HG03571 (cell line): ENCODE data around the gene BTLA.
"Not testable (repeated sequence)": the region's sequence is repeated elsewhere in the genome, so short reads cannot be mapped to it uniquely, and the experiment has no call there.

Experiments
- ATAC-seq: cut with Tn5 transposase; IDR thresholded peaks from one replicate; pipeline ENCODE4 v1.9.1; 2021; ENCODE audit not compliant: unreplicated experiment

BTLA gene

GRCh38 chr3:112492124-112492523, 7.1 kb downstream of the BTLA start:
- no peak for ATAC-seq

DNA sequence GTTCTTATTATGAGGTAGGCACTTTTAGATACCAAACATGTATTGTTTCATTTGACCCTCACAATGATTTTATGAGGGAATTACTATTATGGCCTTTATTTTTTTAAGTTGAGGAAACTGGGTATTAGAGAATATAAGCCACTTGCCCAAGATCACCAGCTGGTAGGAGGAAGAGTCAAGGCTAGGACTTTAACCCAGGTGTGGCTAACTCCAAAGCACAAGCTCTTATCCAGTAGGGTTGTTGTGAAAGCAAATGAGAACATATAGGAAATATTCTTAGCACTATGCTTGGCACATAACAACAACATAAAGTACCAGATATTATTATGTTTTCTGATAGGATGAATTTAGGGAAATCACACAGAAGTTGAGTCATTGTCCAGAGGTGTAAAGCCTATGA, 7.9 kb downstream of the BTLA start:
- no peak for ATAC-seq

- peak; percentile 54 for ATAC-seq
These were observed 9.4 kb downstream of the BTLA start for GRCh38 chr3:112489674-112490479.

DNA sequence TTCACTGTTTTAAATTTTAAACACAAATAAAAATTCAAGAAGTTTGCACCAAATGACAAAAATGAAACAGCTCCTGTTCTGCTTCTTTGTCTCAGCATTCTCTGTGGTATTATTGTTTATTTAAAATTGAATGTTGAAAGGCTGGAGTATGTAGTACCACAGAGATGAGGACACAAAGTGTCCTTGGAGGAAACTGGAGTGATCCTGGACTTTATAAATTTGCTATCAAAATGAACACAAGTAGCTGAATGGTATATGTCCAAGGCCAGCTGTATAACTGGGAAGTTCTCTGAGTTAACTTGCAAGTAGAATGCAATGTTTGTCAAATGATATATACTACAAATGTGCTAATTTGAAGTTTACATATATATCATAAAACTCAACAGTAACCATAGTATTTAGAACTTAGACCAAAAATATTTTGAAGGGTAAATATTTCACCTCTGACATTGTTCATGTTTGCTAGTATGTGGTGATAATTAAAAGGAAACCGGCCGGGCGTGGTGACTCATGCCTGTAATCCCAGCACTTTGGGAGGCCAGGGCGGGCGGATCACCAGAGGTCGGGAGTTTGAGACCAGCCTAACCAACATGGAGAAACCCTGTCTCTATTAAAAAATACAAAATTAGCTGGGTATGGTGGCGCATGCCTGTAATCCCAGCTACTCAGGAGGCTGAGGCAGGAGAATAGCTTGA, 12.3 kb downstream of the BTLA start:
- ATAC-seq: no peak

DNA sequence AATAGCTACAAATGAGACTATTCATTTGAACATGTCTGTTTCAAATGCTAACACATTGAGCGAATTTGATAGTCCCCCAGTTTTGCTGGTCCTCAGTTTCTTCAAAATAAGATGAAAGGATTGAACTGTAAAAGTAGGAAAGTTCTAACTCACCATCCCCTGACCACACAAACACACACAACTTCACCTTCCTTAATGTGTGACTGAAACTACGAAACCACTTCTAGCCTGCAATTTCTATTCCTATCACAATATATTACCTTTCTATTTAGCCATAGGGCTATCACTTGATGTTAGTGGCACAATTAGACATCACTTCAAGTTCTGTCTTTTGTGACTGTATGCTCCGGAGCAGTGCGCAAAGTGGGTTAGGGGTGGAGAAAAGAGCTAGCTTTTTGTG, 14.9 kb downstream of the BTLA start:
- ATAC-seq: no peak

GRCh38 chr3:112482675-112483074, 16.6 kb downstream of the BTLA start:
- no peak for ATAC-seq

DNA sequence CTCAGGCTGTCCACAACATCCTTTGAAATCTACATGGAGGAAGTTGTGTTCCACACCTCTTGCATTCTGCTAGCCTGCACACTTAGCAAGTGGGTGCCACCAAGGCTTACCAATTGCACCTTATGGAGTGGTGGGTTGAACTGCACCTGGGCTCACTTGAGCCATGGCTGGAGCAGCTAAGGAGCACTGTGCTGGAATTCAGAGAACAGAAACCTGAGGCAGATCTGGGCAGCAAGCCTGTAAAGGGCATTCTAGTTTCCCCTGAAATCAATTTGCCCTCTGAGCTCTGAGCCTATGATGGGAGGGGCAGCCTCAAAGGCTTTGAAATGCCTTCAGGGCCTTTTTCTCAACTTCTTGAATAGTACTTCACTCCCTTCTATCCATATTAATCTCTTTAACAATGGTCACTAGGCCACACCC, 18.0 kb downstream of the BTLA start:
- no peak for ATAC-seq

DNA sequence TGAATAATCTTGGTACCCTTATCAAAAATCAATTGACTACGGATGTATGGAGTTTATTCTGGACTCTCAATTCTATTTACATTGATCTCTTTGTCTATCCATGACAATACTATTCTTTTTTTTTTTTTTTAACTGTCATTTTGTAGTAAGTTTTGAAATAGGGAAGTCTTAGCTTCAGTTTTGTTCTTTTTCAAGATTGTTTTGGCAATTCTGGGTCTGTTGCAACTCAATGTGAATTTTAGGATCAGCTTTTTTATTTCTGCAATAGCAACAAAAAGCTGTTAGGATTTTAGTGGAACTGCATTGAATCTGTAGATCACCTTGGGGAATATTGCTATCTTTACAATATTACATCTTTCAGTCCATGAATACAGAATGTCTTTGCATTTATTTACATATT, 21.4 kb downstream of the BTLA start:
- ATAC-seq: no peak

DNA sequence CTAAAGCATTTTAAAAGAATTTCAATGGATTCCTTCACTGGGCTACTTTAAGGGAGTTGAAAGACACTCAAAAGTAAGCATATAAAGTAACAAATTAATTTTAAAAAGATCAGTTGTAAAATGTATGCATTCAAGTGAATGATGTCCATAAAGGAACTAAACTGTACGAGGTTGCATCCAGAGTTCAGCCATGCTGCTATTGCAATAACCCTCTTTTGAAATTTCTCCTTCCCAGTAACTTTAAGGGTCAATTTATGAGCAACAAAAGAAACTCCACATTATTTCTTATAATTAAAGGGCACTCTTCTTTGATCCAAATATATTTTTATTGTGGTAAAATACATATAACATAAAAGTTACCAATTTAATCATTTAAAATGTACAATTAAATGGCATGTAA, 22.9 kb downstream of the BTLA start:
- ATAC-seq: no peak

- no peak for ATAC-seq
These were observed 24.5 kb downstream of the BTLA start for GRCh38 chr3:112474796-112475195.

- no peak for ATAC-seq
These were observed 26.6 kb downstream of the BTLA start for GRCh38 chr3:112472691-112473090.

DNA sequence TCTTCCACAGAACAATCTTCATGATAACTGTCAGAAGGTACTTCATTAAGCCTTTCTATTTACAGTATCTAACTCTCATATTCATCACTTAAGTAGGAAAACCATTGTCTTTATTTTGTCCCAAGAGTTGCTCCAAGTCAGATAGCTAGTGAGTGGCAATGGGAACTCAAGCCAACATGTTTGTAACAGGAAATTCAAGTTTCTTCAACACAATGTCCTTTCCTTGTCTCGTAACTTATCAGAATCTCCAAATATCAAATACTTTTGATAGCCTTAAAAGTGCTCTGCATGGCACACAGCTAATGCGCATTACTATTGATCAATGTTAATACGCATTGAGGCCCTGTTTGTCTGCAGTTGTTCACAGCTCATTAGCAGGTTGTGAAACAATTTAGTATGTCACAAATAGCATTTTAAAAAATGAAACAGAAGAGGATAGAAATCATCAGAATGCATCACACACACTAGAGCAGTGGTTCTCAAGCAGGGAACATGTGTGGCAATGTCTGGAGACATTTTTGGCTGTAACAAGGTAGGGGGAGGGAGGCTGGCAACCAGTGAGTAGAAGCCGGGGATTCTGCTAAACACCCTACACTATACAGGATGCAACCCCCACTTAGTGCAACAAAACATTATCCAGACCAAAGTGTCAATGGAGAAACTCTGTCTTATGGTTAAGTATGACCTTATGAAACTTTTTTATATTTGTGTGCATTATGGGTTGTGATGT, 27.5 kb downstream of the BTLA start:
- no peak for ATAC-seq

DNA sequence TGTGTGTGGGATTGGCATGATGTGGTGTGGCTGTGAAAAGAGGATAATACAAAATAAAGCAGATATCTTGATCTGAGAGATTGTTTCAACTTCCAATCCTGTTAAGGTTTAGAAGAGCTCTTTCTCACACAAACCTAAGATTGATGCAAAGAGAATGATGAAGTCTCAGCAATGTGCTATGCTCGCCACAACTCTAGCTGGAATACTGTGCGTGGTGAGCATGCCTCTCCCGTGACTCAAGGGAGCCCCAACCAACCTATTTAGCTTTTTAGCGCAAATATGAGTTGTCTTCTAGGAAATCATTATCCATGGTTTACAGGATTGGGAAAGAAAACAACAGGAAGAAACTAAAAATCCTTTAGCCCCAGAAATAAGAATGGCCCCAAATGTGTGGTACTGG, 28.5 kb downstream of the BTLA start:
- no peak for ATAC-seq

- no peak for ATAC-seq
These were observed 29.6 kb downstream of the BTLA start for GRCh38 chr3:112469671-112470070.

DNA sequence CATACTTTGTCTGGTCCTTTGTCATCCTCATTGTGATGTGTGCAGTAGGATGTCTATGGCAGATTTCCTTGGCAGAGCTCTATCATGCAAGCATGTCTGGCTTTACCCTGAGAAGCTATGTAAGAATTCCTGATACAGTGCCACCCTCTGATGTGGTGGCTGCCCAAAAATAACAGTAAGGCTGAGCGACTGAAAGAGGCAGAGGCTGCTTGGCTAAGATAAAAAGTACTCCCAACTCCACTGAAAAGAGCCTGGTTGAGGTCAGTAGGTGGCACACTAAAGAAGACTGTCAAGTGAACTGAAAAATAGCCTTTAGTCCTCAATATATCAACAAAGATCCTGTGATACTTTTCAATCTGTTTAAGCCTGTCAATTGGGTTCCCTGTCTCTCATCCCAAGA, 31.7 kb downstream of the BTLA start:
- no peak for ATAC-seq

- ATAC-seq: no peak
These were observed 33.3 kb downstream of the BTLA start for GRCh38 chr3:112466020-112466419.

DNA sequence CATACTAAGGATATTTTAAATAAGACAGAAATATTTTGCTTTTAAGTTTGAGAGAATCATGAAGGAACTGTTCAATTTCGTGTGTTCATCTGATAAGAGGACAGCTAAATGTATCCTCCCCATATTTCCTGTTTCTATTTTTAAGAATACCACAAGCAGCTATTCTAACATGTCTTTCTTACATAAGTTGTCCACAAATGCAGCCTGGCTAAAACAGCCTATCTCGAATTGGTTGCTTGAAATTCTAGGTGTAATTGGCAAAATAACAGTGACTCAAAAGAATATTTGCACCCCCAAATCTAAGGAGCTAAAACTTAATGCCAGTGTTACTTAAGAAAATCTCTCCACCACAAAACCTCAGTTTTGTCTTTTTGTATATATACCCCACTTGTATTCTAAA, 35.0 kb downstream of the BTLA start:
- no peak for ATAC-seq

- no peak for ATAC-seq
These were observed 36.0 kb downstream of the BTLA start for GRCh38 chr3:112463250-112463649.

DNA sequence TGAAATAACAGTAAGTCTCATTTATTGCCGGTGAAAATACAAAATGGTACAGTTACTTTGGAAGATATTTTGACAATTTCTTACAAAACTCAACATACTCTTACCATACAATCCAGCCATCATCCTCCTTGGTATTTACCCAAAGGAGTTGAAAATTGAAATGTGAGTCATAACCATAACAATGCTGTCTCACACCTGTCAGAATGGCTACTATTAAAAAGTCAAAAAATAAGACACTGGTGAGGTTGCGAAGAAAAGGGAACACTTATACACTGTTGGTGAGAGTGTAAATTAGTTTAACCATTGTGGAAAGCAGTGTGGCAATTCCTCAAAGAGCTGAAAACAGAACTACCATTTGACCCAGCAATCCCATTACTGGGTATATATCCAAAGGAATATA, 37.5 kb downstream of the BTLA start:
- ATAC-seq: not testable (repeated sequence)

DNA sequence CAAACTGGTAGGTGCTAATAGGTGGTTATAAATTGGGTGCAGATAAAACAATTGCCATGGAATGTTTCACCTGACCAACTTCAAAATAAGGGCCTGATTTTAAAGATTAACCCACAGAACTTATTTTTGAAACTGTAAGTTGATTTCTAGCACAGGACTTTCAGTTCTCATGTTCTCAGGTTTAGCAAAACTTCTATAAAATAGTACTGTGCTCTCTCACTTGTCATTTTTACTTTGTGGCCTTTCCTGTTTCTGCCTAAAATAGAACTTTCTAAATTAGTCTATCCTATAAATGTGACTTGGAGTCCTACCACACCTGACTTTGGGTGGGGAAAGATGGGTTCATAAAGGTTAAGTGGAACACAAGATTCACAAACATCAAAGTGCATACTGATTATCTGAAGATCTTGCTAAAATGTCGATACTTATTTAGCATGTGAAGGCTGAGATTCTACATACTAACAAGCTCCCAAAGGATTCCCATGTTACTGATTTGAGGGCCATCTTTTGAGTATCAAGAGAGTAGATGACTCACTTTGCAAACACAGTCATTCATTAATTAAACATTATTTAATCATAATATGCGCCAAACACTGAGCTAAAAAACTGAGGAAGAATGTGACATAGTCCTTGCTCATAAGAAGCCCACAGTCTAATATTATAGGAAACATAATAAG, 38.6 kb downstream of the BTLA start:
- ATAC-seq: peak; percentile 54

- peak; percentile 35 for ATAC-seq
These were observed 39.5 kb downstream of the BTLA start for GRCh38 chr3:112459750-112460149.
